ENCODE measurements around the gene KITLG. TPM values are rescaled to one million over a fixed set of nuclear protein-coding genes. Genes with fewer than 3 reads are reported as not detected.

Gene KITLG
- polyA plus RNA-seq, 1 of the 3 experiments (the other 2 are of a cell fraction) = 8.9 TPM

- no peak for TF ChIP-seq GABPA (IDR thresholded peaks at IDR 0.05; ENCODE audit: low read depth)
- no peak for TF ChIP-seq JUND (IDR thresholded peaks at IDR 0.05)
- no peak for TF ChIP-seq MAX (IDR thresholded peaks at IDR 0.05; ENCODE audit: low read depth)
- TF ChIP-seq SMC3 (IDR thresholded peaks at IDR 0.05; ENCODE audit: low read depth, low read length) = no peak
Measured at GRCh38 chr12:88559199-88559598, 21.1 kb downstream of the KITLG start (continued).

- no peak overlapping the region for H3K4me3 ChIP-seq (ENCODE audit: low read depth in 2 of 2, low read length in 1 of 2)
- TF ChIP-seq JUND (IDR thresholded peaks at IDR 0.05) (no peak), TAF1 (IDR thresholded peaks at IDR 0.05; ENCODE audit: borderline replicate concordance, low read depth, low read length) (no peak), YY1 (IDR thresholded peaks at IDR 0.05; ENCODE audit: low read depth) (no peak), NRF1 (IDR thresholded peaks at IDR 0.05; ENCODE audit: low read depth, low read length) (no peak), TEAD4 (IDR thresholded peaks at IDR 0.05; ENCODE audit: borderline replicate concordance, insufficient read depth) (no peak), SIN3A (IDR thresholded peaks at IDR 0.05; ENCODE audit: borderline replicate concordance, low read depth, low read length) (no peak), TCF12 (IDR thresholded peaks at IDR 0.05) (no peak), RAD21 (IDR thresholded peaks at IDR 0.05; ENCODE audit: low read length) (no peak)
- TF ChIP-seq, protein P1, sequence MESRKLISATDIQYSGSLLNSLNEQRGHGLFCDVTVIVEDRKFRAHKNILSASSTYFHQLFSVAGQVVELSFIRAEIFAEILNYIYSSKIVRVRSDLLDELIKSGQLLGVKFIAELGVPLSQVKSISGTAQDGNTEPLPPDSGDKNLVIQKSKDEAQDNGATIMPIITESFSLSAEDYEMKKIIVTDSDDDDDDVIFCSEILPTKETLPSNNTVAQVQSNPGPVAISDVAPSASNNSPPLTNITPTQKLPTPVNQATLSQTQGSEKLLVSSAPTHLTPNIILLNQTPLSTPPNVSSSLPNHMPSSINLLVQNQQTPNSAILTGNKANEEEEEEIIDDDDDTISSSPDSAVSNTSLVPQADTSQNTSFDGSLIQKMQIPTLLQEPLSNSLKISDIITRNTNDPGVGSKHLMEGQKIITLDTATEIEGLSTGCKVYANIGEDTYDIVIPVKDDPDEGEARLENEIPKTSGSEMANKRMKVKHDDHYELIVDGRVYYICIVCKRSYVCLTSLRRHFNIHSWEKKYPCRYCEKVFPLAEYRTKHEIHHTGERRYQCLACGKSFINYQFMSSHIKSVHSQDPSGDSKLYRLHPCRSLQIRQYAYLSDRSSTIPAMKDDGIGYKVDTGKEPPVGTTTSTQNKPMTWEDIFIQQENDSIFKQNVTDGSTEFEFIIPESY (IDR thresholded peaks at IDR 0.05; ENCODE audit: borderline replicate concordance, low read depth) = no peak
- WGBS (ENCODE audit: low lambda C conversion rate) = 95% methylated on average over 3 of the region's 3 CpGs
- H3K4me1 ChIP-seq (ENCODE audit: control insufficient read depth in 1 of 2, insufficient read depth in 2 of 2, low read depth in 1 of 2, low read length in 1 of 2) = peaks cover 17 to 31% of the 10 kb centered on the region in 2 experiments; a peak in 3 of 4 replicates
- H3K36me3 ChIP-seq (replicated peaks in 1 of 2; ENCODE audit: control insufficient read depth in 1 of 2, insufficient read depth in 2 of 2, low read length in 1 of 2) = peaks cover 0 to 18% of the 10 kb centered on the region in 2 experiments
- no peaks in the 10 kb centered on the region for H3K9me2 ChIP-seq
- no peaks in the 10 kb centered on the region for H3K9me3 ChIP-seq
- H2AFZ ChIP-seq (ENCODE audit: low read depth) = no peak overlapping the region
- H3K27me3 ChIP-seq (ENCODE audit: insufficient read depth) = no peaks in the 10 kb centered on the region
- DNase-seq = no peak
- H4K20me1 ChIP-seq (ENCODE audit: insufficient read depth) = peaks cover 39% of the 10 kb centered on the region
- H3K9ac ChIP-seq = no peak overlapping the region
- H3K79me2 ChIP-seq (ENCODE audit: insufficient read depth) = peaks cover 98% of the 10 kb centered on the region
- ChIA-PET CTCF (interaction anchor here (1.5 to 1.8 kb wide), 2 partner anchors 9 to 14 kb away, joined by 4 to 6 read pairs; no protein-coding TSS in a partner anchor), POLR2A (no interaction called here)
- peaks cover 34% of the 10 kb centered on the region for H3F3A ChIP-seq (replicated peaks; ENCODE audit: insufficient read depth)
- no peak overlapping the region for H3K27ac ChIP-seq (ENCODE audit: low read depth in 2 of 2, low read length in 1 of 2)
- no peak overlapping the region for H3K4me2 ChIP-seq
Measured at GRCh38 chr12:88558340-88558867, 21.9 kb downstream of the KITLG start.

DNA sequence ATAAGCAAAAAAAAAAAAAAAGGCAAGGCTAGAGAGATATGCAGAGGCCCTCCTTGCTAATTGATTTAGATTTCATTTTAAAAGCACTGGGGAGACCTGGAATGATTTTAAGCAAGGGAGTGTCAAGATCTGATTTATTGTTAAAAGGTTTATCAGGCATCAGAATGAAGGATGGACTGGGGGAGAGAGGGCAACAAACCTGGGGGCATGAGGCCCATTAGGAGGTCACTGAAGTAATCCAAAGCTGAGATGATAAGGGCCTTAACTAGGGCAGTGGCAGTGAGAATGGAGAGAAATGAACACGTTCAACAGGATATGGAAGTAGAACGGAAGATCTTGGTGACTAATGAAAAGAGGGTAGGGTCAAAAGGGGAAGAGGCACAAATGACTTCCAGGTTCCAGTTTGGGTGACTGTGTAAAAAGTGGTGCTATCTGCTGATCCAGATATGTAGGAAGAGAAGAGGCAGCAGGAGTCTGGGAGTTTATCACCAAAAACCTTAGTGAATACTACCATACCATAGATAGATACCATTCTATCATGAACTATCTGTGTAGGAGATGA is 24.0 kb downstream of the KITLG start:
- WGBS (ENCODE audit: low lambda C conversion rate) = 56% methylated on average over 2 of the region's 2 CpGs
- H3F3A ChIP-seq (replicated peaks; ENCODE audit: insufficient read depth) = peaks cover 17% of the 10 kb centered on the region
- H3K27me3 ChIP-seq (ENCODE audit: insufficient read depth) = no peaks in the 10 kb centered on the region
- DNase-seq = peak; percentile 18
- H3K27ac ChIP-seq (ENCODE audit: low read depth in 2 of 2, low read length in 1 of 2) = peak overlapping the region; percentile 9 to 36; a peak in 2 of 4 replicates
- no peaks in the 10 kb centered on the region for H3K9me2 ChIP-seq
- ChIA-PET CTCF (interaction anchor here (0.6 to 1.1 kb wide), 2 partner anchors 16 to 476 kb away, joined by 3 read pairs; no protein-coding TSS in a partner anchor), POLR2A (no interaction called here)
- peaks cover 0 to 13% of the 10 kb centered on the region in 2 experiments for H3K36me3 ChIP-seq (replicated peaks in 1 of 2; ENCODE audit: control insufficient read depth in 1 of 2, insufficient read depth in 2 of 2, low read length in 1 of 2)
- H2AFZ ChIP-seq (ENCODE audit: low read depth) = no peak overlapping the region
- no peak overlapping the region for H3K4me3 ChIP-seq (ENCODE audit: low read depth in 2 of 2, low read length in 1 of 2)
- no peaks in the 10 kb centered on the region for H3K9me3 ChIP-seq
- peaks cover 17 to 33% of the 10 kb centered on the region in 2 experiments; a peak in 3 of 4 replicates for H3K4me1 ChIP-seq (ENCODE audit: control insufficient read depth in 1 of 2, insufficient read depth in 2 of 2, low read depth in 1 of 2, low read length in 1 of 2)
- H4K20me1 ChIP-seq (ENCODE audit: insufficient read depth) = peaks cover 24% of the 10 kb centered on the region
- peaks cover 100% of the 10 kb centered on the region for H3K79me2 ChIP-seq (ENCODE audit: insufficient read depth)
- TF ChIP-seq EP300 (IDR thresholded peaks at IDR 0.05; ENCODE audit: borderline replicate concordance in 1 of 2, low read depth in 1 of 2, low read length in 1 of 2) = peak in 1 of 2 experiments; percentile 39; a peak in 2 of 4 replicates
- TF ChIP-seq TCF12 (IDR thresholded peaks at IDR 0.05) = no peak
- TF ChIP-seq GATA2 (CRISPR knock-in tag; IDR thresholded peaks at IDR 0.05) = peak; percentile 83
- TF ChIP-seq RFX5 (IDR thresholded peaks at IDR 0.05; ENCODE audit: low read length) = no peak
- TF ChIP-seq YY1 (IDR thresholded peaks at IDR 0.05; ENCODE audit: low read depth) = no peak
- no peak overlapping the region for H3K9ac ChIP-seq
- H3K4me2 ChIP-seq = 0 out of 2 replicates have a peak overlapping the region, but pooled peaks have one; percentile 6

Data from SK-N-SH (cell line).